ENCODE measurements around the gene PTPN21.

DNA sequence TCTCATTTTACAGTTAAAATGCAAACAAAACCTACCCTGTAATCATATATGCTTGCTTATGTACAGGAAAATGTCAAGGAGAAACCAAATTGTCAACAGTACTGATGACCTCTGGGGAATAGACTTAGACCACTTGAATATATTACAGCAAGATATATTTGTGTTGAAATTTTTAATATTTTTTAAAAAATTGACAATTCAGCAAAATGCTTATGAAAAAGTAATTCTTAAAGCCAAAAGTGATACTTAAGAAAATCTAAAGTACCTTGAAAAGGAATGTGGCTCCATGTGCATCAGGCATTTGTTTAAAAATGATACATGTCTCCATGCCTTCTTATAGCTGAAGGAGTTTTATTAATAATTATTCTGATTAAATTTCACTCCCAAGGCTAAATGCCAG lies 49.2 kb downstream of the PTPN21 start:
- no peak for TF ChIP-seq ZNF70 (CRISPR knock-in tag; IDR thresholded peaks at IDR 0.05)
- no peak for TF ChIP-seq ZFP30 (CRISPR knock-in tag; IDR thresholded peaks at IDR 0.05)
- no peak for TF ChIP-seq RARB (CRISPR knock-in tag; IDR thresholded peaks at IDR 0.05)
- no peak for TF ChIP-seq PPARA (CRISPR knock-in tag; IDR thresholded peaks at IDR 0.05; ENCODE audit: borderline replicate concordance)
- TF ChIP-seq ZNF8 (CRISPR knock-in tag; IDR thresholded peaks at IDR 0.05), result no peak
- TF ChIP-seq ESRRG (CRISPR knock-in tag; IDR thresholded peaks at IDR 0.05), result no peak
- no peak for TF ChIP-seq TOX (CRISPR knock-in tag; IDR thresholded peaks at IDR 0.05; ENCODE audit: borderline replicate concordance)
- TF ChIP-seq, protein P1, sequence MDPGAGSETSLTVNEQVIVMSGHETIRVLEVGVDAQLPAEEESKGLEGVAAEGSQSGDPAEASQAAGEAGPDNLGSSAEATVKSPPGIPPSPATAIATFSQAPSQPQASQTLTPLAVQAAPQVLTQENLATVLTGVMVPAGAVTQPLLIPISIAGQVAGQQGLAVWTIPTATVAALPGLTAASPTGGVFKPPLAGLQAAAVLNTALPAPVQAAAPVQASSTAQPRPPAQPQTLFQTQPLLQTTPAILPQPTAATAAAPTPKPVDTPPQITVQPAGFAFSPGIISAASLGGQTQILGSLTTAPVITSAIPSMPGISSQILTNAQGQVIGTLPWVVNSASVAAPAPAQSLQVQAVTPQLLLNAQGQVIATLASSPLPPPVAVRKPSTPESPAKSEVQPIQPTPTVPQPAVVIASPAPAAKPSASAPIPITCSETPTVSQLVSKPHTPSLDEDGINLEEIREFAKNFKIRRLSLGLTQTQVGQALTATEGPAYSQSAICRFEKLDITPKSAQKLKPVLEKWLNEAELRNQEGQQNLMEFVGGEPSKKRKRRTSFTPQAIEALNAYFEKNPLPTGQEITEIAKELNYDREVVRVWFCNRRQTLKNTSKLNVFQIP (CRISPR knock-in tag; IDR thresholded peaks at IDR 0.05; ENCODE audit: borderline replicate concordance, low read depth), result no peak
- TF ChIP-seq BACH2 (CRISPR knock-in tag; IDR thresholded peaks at IDR 0.05; ENCODE audit: borderline replicate concordance), result no peak

All from SK-N-SH treated with all-trans-retinoic acid at 6 μM for 48 hours (cell line).